GM10847 (cell line): ENCODE measurements around the gene RBM12.

Experiments
- POLR2A ChIP-seq: IDR thresholded peaks from 2 replicates; pipeline ENCODE4 v1.6.1; 2011; ENCODE audit not compliant: insufficient read length; ENCODE audit errors: extremely low read depth

The RBM12 gene

GRCh38 chr20:35637276-35637675 lies 27.4 kb downstream of the RBM12 start:
- no peak for TF ChIP-seq POLR2A

GRCh38 chr20:35636095-35636494 lies 28.6 kb downstream of the RBM12 start:
- TF ChIP-seq POLR2A, result no peak

GRCh38 chr20:35635652-35636051 lies 29.0 kb downstream of the RBM12 start:
- no peak for TF ChIP-seq POLR2A

- TF ChIP-seq POLR2A, result no peak
These were observed 32.1 kb downstream of the RBM12 start for GRCh38 chr20:35632539-35633115.

GRCh38 chr20:35630636-35631035 lies 34.1 kb downstream of the RBM12 start:
- TF ChIP-seq POLR2A, result no peak

GRCh38 chr20:35629427-35630145 lies 35.1 kb downstream of the RBM12 start:
- TF ChIP-seq POLR2A, result no peak

- TF ChIP-seq POLR2A, result no peak
These were observed 37.6 kb downstream of the RBM12 start for GRCh38 chr20:35627121-35627520.

- no peak for TF ChIP-seq POLR2A
These were observed 38.2 kb downstream of the RBM12 start for GRCh38 chr20:35626386-35627001.

- no peak for TF ChIP-seq POLR2A
These were observed 38.9 kb downstream of the RBM12 start for GRCh38 chr20:35625584-35626385.

- no peak for TF ChIP-seq POLR2A
These were observed 43.1 kb downstream of the RBM12 start for GRCh38 chr20:35621560-35621946.

- TF ChIP-seq POLR2A, result no peak
These were observed 43.7 kb downstream of the RBM12 start for GRCh38 chr20:35620818-35621559.

- TF ChIP-seq POLR2A, result no peak
These were observed 45.3 kb downstream of the RBM12 start for GRCh38 chr20:35619196-35620095.

- TF ChIP-seq POLR2A, result no peak
These were observed 46.2 kb downstream of the RBM12 start for GRCh38 chr20:35618263-35619131.
